Vagina (tissue), 2 donors: ENCODE measurements around the gene GPC1. TPM values are rescaled to one million over a fixed set of nuclear protein-coding genes. Genes with fewer than 3 reads are reported as not detected.

ENCODE experiments used
- DNase-seq, 2 donors: peaks; one replicate each; pipeline ENCODE4 v3.0.0-alpha.2; 2017; ENCODE audit errors: extremely low spot score in 2 of 2
- H3K27ac ChIP-seq: fragments of 200-600 bp; sonication (generic); one replicate; pipeline ENCODE4 v1.5.1; 2019
- H3K27me3 ChIP-seq: fragments of 200-600 bp; sonication (generic); one replicate; pipeline ENCODE4 v1.5.1; 2019
- H3K36me3 ChIP-seq, 2 donors: fragments of 200-600 bp; sonication (generic); one replicate each; pipeline ENCODE4 v1.5.1; 2017 to 2019
- H3K4me1 ChIP-seq: fragments of 200-600 bp; sonication (generic); one replicate; pipeline ENCODE4 v1.5.1; 2019
- H3K4me3 ChIP-seq, 2 donors: fragments of 200-600 bp; sonication (generic); 1 replicate in 1 of 2; 2 replicates in 1 of 2; pipeline ENCODE4 v1.5.1; 2016 to 2019
- H3K9me3 ChIP-seq: fragments of 200-600 bp; sonication (generic); one replicate; pipeline ENCODE4 v1.5.1; 2019
- POLR2A ChIP-seq, 2 donors: fragments of 450-650 bp; IDR thresholded peaks; one replicate each; pipeline ENCODE4 v1.6.1; 2017; ENCODE audit warnings: antibody characterized with exemption in 2 of 2, mild to moderate bottlenecking in 2 of 2, moderate library complexity in 2 of 2
- POLR2AphosphoS5 ChIP-seq, 2 donors: sonication (generic); formaldehyde crosslinking; IDR thresholded peaks; one replicate each; pipeline ENCODE4 v1.9.0; 2017; ENCODE audit warnings: antibody characterized with exemption in 2 of 2, mild to moderate bottlenecking in 2 of 2, low read depth in 1 of 2; ENCODE audit not compliant: insufficient read depth in 1 of 2
- intact Hi-C: fragments of 100-400 bp; cut with DNase I; formaldehyde crosslinking; loops from one replicate; pipeline ENCODE4 v1.15.1; 2023
- total RNA-seq: library from RNA; depleted of rRNA; stranded (reverse); fragments of >200 nt; gene quantifications from one replicate; pipeline ENCODE4 v1.2.3, GENCODE V29; 2016
- TF ChIP-seq, protein P1 (sequence below), 3 experiments: fragments of 450-650 bp in 2 of 3; fragments of 200-600 bp in 1 of 3; sonication (generic) in 1 of 3; IDR thresholded peaks; one replicate each; pipeline ENCODE4 v1.5.1; 2017 to 2019; ENCODE audit warnings: antibody characterized with exemption in 3 of 3, mild to moderate bottlenecking in 2 of 3, moderate library complexity in 2 of 3

GPC1 gene
- total RNA-seq, 1 donor from 2014 or later: 73.2 TPM

DNA sequence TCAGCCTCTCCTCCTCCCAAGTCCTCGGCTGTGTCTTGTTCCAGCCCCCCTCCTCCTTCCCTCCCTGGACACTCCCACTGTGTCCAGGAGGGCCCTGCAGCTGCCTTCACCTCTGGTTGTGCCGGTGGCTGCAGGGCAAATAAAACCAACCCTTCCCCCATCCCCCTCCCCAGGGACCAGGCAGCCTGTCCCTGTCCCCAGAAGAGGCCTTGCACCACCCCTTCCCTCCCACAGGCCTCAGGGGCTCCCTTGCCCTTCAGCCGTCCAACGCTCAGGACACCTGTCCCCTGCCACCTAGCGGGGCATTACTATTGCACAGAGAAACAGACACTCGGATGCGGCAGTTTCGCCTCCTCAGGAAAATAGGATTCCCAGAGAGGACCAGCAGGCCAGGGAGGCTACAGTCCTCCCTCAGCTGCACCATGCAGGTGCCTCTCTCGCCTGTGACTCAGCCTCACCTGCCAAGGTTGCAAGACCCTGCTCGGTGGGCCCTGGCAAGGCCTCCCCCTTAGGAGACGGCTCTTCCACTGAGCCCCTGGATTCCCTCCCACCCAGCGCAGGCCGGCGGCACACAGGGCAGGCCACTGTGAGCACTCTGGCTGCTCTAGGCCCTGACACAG lies 5.5 kb upstream of the GPC1 start:
- H3K27me3 ChIP-seq: no peaks in the 10 kb centered on the region
- peaks cover 25% of the 10 kb centered on the region for H3K4me1 ChIP-seq
- no peaks in the 10 kb centered on the region for H3K36me3 ChIP-seq
- intact Hi-C loops: no loop called here
- no peak overlapping the region for H3K4me3 ChIP-seq
- peak in 1 of 2 donors; percentile 64 for DNase-seq
- H3K9me3 ChIP-seq: no peaks in the 10 kb centered on the region
- TF ChIP-seq POLR2A (IDR thresholded peaks at IDR 0.05): no peak
- TF ChIP-seq POLR2AphosphoS5 (IDR thresholded peaks at IDR 0.05; ENCODE audit: insufficient read depth in 1 of 2, low read depth in 1 of 2): no peak
- TF ChIP-seq, protein P1, sequence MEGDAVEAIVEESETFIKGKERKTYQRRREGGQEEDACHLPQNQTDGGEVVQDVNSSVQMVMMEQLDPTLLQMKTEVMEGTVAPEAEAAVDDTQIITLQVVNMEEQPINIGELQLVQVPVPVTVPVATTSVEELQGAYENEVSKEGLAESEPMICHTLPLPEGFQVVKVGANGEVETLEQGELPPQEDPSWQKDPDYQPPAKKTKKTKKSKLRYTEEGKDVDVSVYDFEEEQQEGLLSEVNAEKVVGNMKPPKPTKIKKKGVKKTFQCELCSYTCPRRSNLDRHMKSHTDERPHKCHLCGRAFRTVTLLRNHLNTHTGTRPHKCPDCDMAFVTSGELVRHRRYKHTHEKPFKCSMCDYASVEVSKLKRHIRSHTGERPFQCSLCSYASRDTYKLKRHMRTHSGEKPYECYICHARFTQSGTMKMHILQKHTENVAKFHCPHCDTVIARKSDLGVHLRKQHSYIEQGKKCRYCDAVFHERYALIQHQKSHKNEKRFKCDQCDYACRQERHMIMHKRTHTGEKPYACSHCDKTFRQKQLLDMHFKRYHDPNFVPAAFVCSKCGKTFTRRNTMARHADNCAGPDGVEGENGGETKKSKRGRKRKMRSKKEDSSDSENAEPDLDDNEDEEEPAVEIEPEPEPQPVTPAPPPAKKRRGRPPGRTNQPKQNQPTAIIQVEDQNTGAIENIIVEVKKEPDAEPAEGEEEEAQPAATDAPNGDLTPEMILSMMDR (IDR thresholded peaks at IDR 0.05): no peak
- no peak overlapping the region for H3K27ac ChIP-seq

DNA sequence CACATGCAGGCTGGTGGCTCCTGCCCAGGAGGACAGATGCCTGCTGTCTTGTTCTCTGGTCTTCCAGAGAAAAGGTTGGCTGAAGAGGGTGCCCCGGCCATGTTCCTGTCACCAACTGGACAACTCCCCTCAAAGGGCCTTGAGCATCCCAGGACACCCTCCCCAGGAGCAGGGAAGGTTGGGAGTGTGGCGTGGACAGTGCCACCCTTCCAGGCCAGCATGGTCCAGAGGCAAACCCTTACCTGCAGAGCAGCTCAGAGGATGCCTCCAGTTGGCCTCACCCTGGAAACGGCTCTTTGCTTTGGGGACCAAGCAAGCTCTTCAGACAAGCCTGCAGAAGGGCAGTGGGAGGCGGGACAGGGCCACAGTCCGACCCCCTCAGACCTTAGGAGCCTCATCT lies 4.9 kb upstream of the GPC1 start:
- intact Hi-C loops: no loop called here
- Histone ChIP-seq H3K4me3 (no peak overlapping the region), H3K27me3 (no peaks in the 10 kb centered on the region), H3K9me3 (no peaks in the 10 kb centered on the region), H3K27ac (no peak overlapping the region), H3K4me1 (peaks cover 25% of the 10 kb centered on the region), H3K36me3 (no peaks in the 10 kb centered on the region)
- TF ChIP-seq POLR2AphosphoS5 (IDR thresholded peaks at IDR 0.05; ENCODE audit: insufficient read depth in 1 of 2, low read depth in 1 of 2): no peak
- TF ChIP-seq POLR2A (IDR thresholded peaks at IDR 0.05): no peak
- TF ChIP-seq, protein P1 (IDR thresholded peaks at IDR 0.05): no peak
- DNase-seq: peak in 1 of 2 donors; percentile 64

DNA sequence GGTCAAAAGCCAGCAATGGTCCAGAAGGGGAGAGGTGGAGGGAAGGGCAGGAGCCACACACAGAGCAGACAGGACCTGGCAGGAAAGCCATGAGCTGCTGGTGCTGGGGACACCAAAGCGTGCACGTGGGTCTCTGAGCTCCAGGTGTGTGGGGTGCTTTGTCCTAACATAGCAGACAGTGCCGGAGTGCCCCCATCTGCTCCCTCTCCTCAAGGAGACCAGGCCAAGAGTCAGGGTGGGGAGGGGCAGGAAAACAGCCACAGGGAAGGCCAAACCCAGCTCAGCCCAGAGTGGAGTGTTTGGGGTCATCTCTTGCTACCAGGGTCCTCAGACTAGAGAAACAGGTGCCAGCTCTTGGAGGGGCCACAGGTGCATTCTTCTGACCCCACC lies 4.2 kb upstream of the GPC1 start:
- H3K9me3 ChIP-seq: no peaks in the 10 kb centered on the region
- H3K27ac ChIP-seq: no peak overlapping the region
- no peak for TF ChIP-seq POLR2AphosphoS5 (IDR thresholded peaks at IDR 0.05; ENCODE audit: insufficient read depth in 1 of 2, low read depth in 1 of 2)
- TF ChIP-seq, protein P1 (IDR thresholded peaks at IDR 0.05): no peak
- no peak for TF ChIP-seq POLR2A (IDR thresholded peaks at IDR 0.05)
- H3K36me3 ChIP-seq: no peaks in the 10 kb centered on the region
- peaks cover 25% of the 10 kb centered on the region for H3K4me1 ChIP-seq
- H3K27me3 ChIP-seq: no peaks in the 10 kb centered on the region
- intact Hi-C loops: no loop called here
- H3K4me3 ChIP-seq: no peak overlapping the region
- peak in 1 of 2 donors; percentile 83 for DNase-seq

DNA sequence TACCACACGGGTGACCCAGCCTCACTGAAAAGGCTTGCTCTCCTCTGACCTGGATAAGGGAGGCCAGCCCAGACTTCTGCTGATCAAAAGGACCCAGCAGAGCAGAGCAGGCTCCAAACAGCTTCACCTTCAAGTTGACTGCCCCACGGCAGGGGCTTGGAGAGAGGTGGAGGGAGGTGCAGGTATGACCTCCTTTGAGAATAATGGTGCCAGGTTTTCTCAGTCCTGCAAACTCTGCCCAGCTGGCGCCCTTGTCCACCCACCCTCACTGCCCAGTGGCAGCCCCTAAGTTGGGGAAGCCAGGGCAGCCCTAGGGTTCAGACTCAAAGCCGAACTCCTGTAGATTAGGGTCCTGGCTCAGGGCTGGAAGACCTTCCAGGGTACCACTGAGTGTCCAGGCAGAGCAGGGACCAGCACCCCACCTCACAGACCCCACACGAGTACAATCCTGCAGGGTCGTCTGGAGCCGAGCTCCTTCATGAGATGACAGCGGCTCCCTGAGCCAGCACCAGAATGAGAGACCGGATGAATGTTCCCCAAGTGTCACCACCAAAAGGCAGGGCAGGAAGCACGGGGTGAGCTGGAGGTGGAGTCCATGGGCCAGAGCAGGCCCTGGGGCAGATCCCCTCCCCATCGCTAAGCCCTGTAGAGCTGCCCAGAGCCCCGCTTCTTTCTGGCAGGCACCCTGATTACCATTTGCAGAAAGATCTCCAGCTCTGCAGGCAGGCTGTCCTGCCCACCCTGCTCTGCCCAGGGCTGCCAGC lies 3.6 kb upstream of the GPC1 start:
- TF ChIP-seq POLR2A (IDR thresholded peaks at IDR 0.05): no peak
- TF ChIP-seq, protein P1 (IDR thresholded peaks at IDR 0.05): no peak
- Histone ChIP-seq H3K36me3 (no peaks in the 10 kb centered on the region), H3K9me3 (no peaks in the 10 kb centered on the region), H3K4me1 (peaks cover 31% of the 10 kb centered on the region), H3K4me3 (no peak overlapping the region), H3K27ac (no peak overlapping the region), H3K27me3 (no peaks in the 10 kb centered on the region)
- intact Hi-C loops: no loop called here
- peak in 1 of 2 donors; percentile 85 for DNase-seq

DNA sequence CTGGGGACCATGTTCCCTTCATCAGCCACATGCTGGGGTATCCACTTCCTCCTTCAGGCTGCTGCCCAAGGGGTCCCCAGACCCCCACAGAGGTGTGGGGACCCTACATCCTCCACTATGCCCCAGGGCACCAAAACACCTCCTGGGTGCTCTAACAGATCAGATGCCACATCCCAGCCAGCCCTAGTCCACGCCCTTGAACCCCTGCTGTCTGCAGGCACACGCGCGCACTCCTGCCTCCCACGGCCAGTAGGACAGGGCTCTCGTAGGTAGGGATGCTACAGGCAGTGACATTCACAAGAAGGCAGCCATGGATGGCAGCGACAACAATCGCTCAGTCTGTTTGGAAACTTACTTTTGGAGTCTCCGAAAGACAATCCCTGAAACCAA lies 3.0 kb upstream of the GPC1 start:
- TF ChIP-seq POLR2AphosphoS5 (IDR thresholded peaks at IDR 0.05; ENCODE audit: insufficient read depth in 1 of 2, low read depth in 1 of 2) (no peak), POLR2A (IDR thresholded peaks at IDR 0.05) (no peak)
- TF ChIP-seq, protein P1 (IDR thresholded peaks at IDR 0.05): no peak
- DNase-seq: peak in 1 of 2 donors; percentile 82
- Histone ChIP-seq H3K4me3 (no peak overlapping the region), H3K4me1 (peaks cover 36% of the 10 kb centered on the region), H3K27ac (no peak overlapping the region), H3K9me3 (no peaks in the 10 kb centered on the region), H3K27me3 (no peaks in the 10 kb centered on the region), H3K36me3 (no peaks in the 10 kb centered on the region)
- intact Hi-C loops: no loop called here
